Stimulated activated CD8-positive, alpha-beta memory T cell treated with anti-CD3 and anti-CD28 coated beads, Interleukin-12 subunit alpha, Interleukin-12 subunit beta, amount 100 ng/mL, for 24 hours (primary cell): ENCODE measurements around the gene ERCC6L.

Experiments
- DNase-seq: peaks from one replicate; pipeline ENCODE4 v3.0.0-alpha.2; 2020; ENCODE audit errors: extremely low read depth

Gene ERCC6L

DNA sequence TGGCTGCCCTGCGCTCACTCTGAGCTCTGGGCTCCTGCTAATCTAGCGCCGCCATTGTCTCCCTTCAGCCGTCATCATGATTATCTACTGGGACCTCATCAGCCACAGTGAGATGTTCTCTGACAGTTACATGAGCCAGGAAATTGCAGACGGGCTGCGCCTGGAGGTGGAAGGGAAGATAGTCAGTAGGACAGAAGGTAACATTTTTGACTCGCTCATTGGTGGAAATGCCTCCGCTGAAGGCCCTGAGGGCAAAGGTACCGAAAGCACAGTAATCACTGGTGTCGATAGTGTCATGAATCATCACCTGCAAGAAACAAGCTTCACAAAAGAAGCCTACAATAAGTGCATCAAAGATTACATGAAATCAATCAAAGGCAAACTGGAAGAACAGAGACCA lies 79.1 kb downstream of the ERCC6L start:
- DNase-seq: no peak

DNA sequence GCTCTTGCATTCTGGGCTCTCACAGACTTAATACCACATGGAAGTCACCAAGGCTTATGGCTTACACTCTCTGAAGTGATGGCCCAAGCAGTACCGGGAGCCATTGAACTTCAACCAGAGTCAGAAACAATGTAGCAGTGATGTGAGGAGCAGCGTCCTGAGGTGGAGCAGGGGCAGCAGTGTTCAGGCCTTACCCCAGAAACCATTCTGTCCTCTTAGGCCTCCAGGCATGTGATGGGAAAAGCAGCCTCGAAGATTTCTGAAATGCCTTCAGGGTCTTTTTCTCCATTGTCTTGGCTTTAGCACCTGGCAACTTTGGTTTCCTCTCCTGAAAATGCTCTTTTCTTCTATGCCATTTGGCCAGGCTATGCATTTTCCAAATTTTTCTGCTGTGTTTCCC lies 80.1 kb downstream of the ERCC6L start:
- DNase-seq: no peak
